ENCODE measurements around the gene PRMT3.

The PRMT3 gene

GRCh38 chr11:20444535-20444934 is 57.0 kb downstream of the PRMT3 start:
- H3K9me3 ChIP-seq: no peaks in the 10 kb centered on the region
- no peak overlapping the region for H3K4me3 ChIP-seq (ENCODE audit: low read depth, low read length)
- H3K36me3 ChIP-seq: no peaks in the 10 kb centered on the region
- H3K4me1 ChIP-seq: no peaks in the 10 kb centered on the region; the same call in 1 of the 2 replicates
- H3K27me3 ChIP-seq: no peaks in the 10 kb centered on the region
- DNase-seq: no peak
- TF ChIP-seq, protein P1, sequence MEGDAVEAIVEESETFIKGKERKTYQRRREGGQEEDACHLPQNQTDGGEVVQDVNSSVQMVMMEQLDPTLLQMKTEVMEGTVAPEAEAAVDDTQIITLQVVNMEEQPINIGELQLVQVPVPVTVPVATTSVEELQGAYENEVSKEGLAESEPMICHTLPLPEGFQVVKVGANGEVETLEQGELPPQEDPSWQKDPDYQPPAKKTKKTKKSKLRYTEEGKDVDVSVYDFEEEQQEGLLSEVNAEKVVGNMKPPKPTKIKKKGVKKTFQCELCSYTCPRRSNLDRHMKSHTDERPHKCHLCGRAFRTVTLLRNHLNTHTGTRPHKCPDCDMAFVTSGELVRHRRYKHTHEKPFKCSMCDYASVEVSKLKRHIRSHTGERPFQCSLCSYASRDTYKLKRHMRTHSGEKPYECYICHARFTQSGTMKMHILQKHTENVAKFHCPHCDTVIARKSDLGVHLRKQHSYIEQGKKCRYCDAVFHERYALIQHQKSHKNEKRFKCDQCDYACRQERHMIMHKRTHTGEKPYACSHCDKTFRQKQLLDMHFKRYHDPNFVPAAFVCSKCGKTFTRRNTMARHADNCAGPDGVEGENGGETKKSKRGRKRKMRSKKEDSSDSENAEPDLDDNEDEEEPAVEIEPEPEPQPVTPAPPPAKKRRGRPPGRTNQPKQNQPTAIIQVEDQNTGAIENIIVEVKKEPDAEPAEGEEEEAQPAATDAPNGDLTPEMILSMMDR (IDR thresholded peaks at IDR 0.05; ENCODE audit: low read depth, low read length): no peak

DNA sequence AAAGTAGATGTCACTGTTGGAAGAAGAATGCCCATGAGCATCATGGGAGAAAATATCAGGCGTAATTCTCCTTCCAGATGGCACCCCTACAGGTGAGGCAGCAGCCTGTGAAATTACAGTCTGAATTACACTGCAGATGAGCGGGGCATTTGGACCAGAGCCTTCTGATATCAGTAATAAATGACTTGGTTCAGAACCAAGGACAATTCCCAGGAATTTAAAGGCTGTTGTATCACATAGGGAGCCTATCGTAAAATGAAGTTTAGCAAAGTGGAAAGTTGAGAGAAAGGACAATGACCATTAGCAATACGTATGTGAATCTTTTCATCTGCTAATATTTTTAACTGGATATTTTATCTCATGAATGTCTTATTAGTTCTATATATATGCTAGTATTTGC is 61.3 kb downstream of the PRMT3 start:
- Histone ChIP-seq H3K4me1 (peaks cover 4% of the 10 kb centered on the region), H3K27me3 (no peaks in the 10 kb centered on the region), H3K4me3 (ENCODE audit: low read depth, low read length) (no peak overlapping the region), H3K36me3 (no peaks in the 10 kb centered on the region), H3K9me3 (no peaks in the 10 kb centered on the region)
- no peak for DNase-seq
- TF ChIP-seq, protein P1 (IDR thresholded peaks at IDR 0.05; ENCODE audit: low read depth, low read length): no peak

- Histone ChIP-seq H3K9me3 (no peaks in the 10 kb centered on the region), H3K27me3 (no peaks in the 10 kb centered on the region), H3K4me3 (ENCODE audit: low read depth, low read length) (no peak overlapping the region), H3K4me1 (peaks cover 14% of the 10 kb centered on the region), H3K36me3 (no peaks in the 10 kb centered on the region)
- DNase-seq: no peak
- TF ChIP-seq, protein P1 (IDR thresholded peaks at IDR 0.05; ENCODE audit: low read depth, low read length): no peak
Measured at GRCh38 chr11:20450829-20451228, 63.3 kb downstream of the PRMT3 start.

GRCh38 chr11:20451568-20451967 is 64.1 kb downstream of the PRMT3 start:
- H3K4me3 ChIP-seq (ENCODE audit: low read depth, low read length): no peak overlapping the region

DNA sequence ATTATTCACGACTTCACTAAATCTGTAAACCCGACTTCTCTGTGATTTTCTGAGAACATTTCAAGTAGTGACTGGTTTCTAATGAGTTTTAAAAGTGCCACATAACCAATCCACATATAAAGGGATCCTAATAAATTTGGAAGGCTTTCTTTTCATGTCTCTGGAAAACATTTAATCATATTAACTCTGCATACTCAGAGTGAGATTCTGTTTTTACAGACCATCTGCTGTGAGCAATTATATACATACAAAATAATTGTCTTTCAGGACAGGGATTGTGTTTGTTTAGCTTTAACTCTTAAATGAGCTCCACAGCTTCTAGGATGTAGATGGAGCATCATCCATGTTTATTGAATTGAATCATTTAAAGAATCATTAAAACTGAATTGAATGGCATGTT is 65.1 kb downstream of the PRMT3 start:
- DNase-seq: no peak
- no peaks in the 10 kb centered on the region for H3K27me3 ChIP-seq
- H3K4me1 ChIP-seq: peaks cover 14% of the 10 kb centered on the region
- no peak overlapping the region for H3K4me3 ChIP-seq (ENCODE audit: low read depth, low read length)
- TF ChIP-seq, protein P1 (IDR thresholded peaks at IDR 0.05; ENCODE audit: low read depth, low read length): no peak
- no peaks in the 10 kb centered on the region for H3K36me3 ChIP-seq
- no peaks in the 10 kb centered on the region for H3K9me3 ChIP-seq

More at GRCh38 chr11:20451568-20451967, 64.1 kb downstream of the PRMT3 start:
- H3K4me1 ChIP-seq: peaks cover 14% of the 10 kb centered on the region
- H3K9me3 ChIP-seq: no peaks in the 10 kb centered on the region
- H3K27me3 ChIP-seq: no peaks in the 10 kb centered on the region
- TF ChIP-seq, protein P1 (IDR thresholded peaks at IDR 0.05; ENCODE audit: low read depth, low read length): no peak
- no peaks in the 10 kb centered on the region for H3K36me3 ChIP-seq
- peak; percentile 16 for DNase-seq

DNA sequence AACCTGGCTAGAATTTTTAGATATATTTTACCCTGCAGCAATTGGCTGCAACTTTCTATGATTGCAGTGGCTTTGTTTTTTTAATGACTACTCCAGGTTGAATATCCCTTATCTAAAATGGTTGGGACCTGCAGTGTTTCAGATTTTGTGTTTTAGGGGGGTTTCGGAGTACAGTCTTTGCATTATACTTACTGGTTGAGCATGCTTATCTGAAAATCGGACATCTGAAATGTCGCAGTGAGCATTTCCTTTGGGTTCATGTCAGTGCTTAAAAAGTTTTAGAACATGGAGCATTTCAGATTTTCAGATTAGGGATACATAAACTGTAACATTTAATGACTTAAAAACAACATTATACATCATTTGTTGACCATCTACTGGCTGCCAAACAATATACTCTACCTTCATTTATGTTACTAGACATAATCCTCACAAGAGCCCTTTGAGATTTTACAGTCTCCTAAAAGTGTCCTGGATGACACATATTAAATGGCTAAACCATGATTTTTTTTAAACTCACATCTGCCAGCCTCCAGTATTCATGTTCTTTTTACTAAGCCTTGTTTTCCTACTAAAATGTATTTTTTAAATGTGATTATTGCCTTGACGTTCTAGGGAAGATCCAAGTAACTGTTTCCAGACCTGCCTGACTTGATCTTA is 66.3 kb downstream of the PRMT3 start:
- Histone ChIP-seq H3K9me3 (no peaks in the 10 kb centered on the region), H3K27me3 (no peaks in the 10 kb centered on the region), H3K36me3 (no peaks in the 10 kb centered on the region), H3K4me3 (ENCODE audit: low read depth, low read length) (no peak overlapping the region), H3K4me1 (peaks cover 14% of the 10 kb centered on the region)
- no peak for DNase-seq
- TF ChIP-seq, protein P1 (IDR thresholded peaks at IDR 0.05; ENCODE audit: low read depth, low read length): no peak
